GM23248 (cell line): Measurements from ENCODE around the gene TNFRSF1A. TPM values are rescaled to one million over a fixed set of nuclear protein-coding genes. Genes with fewer than 3 reads are reported as not detected.

ENCODE experiments used
- DNase-seq: peaks from one replicate; pipeline ENCODE4 v3.0.0-alpha.2; 2015
- H2AFZ ChIP-seq: fragments of 200-600 bp; sonication (generic); 2 replicates; pipeline ENCODE4 v1.6.1; 2016; ENCODE audit warnings: antibody characterized with exemption
- H3F3A ChIP-seq: fragments of 200-600 bp; sonication (generic); 2 replicates; pipeline ENCODE4 v1.6.1; 2016; ENCODE audit warnings: mild to moderate bottlenecking, antibody characterized with exemption, mixed run types; ENCODE audit not compliant: insufficient read depth
- H3K27ac ChIP-seq: fragments of 200-600 bp; sonication (generic); 2 replicates; pipeline ENCODE4 v1.5.1; 2016; ENCODE audit warnings: mild to moderate bottlenecking
- H3K27me3 ChIP-seq: fragments of 200-600 bp; sonication (generic); replicated peaks from 2 replicates; pipeline ENCODE4 v1.6.1; 2016; ENCODE audit warnings: mild to moderate bottlenecking; ENCODE audit not compliant: insufficient read depth
- H3K36me3 ChIP-seq: fragments of 200-600 bp; sonication (generic); 2 replicates; pipeline ENCODE4 v1.6.1; 2016; ENCODE audit warnings: low read depth, mild to moderate bottlenecking
- H3K4me1 ChIP-seq: fragments of 200-600 bp; sonication (generic); 2 replicates; pipeline ENCODE4 v1.6.1; 2016; ENCODE audit warnings: mild to moderate bottlenecking; ENCODE audit not compliant: insufficient read depth
- H3K4me2 ChIP-seq: fragments of 200-600 bp; sonication (generic); one replicate; pipeline ENCODE4 v1.6.1; 2016; ENCODE audit warnings: mild to moderate bottlenecking; ENCODE audit not compliant: unreplicated experiment
- H3K4me3 ChIP-seq: fragments of 200-600 bp; sonication (generic); 2 replicates; pipeline ENCODE4 v1.5.1; 2016; ENCODE audit warnings: mild to moderate bottlenecking
- H3K79me2 ChIP-seq: fragments of 200-600 bp; sonication (generic); 2 replicates; pipeline ENCODE4 v1.6.1; 2016; ENCODE audit warnings: mild to moderate bottlenecking; ENCODE audit not compliant: insufficient read depth
- H3K9ac ChIP-seq: fragments of 200-600 bp; sonication (generic); 2 replicates; pipeline ENCODE4 v1.6.1; 2016; ENCODE audit warnings: mild to moderate bottlenecking
- H3K9me2 ChIP-seq: fragments of 200-600 bp; sonication (generic); 2 replicates; pipeline ENCODE4 v1.6.1; 2016; ENCODE audit warnings: mixed run types, mild to moderate bottlenecking, moderate library complexity; ENCODE audit not compliant: insufficient read depth
- H3K9me3 ChIP-seq: fragments of 200-600 bp; sonication (generic); one replicate; pipeline ENCODE4 v1.6.1; 2017; ENCODE audit warnings: low read depth
- H4K20me1 ChIP-seq: fragments of 200-600 bp; sonication (generic); 2 replicates; pipeline ENCODE4 v1.6.0; 2016; ENCODE audit not compliant: insufficient read depth
- EZH2 ChIP-seq: fragments of 200-600 bp; sonication (generic); IDR thresholded peaks from 2 replicates; pipeline ENCODE4 v1.6.1; 2018; ENCODE audit warnings: antibody characterized with exemption, mild to moderate bottlenecking; ENCODE audit not compliant: insufficient read depth, poor library complexity, severe bottlenecking
- EZH2phosphoT487 ChIP-seq: fragments of 200-600 bp; sonication (generic); IDR thresholded peaks from 2 replicates; pipeline ENCODE4 v1.6.1; 2018; ENCODE audit warnings: antibody characterized with exemption, moderate library complexity, mild to moderate bottlenecking, low read depth; ENCODE audit not compliant: insufficient read depth
- WGBS, 2 experiments: methylation state at CpG; one replicate each; pipeline ENCODE4 v1.1.6; 2015 to 2017; ENCODE audit warnings: low lambda C conversion rate in 2 of 2, low coverage in 1 of 2; ENCODE audit errors: missing lambda C conversion rate in 2 of 2; 5-methylcytosine and 5-hydroxymethylcytosine counted together
- in situ Hi-C: fragments of 300-500 bp; cut with MboI; formaldehyde crosslinking; loops from 2 replicates; pipeline ENCODE4 v1.15.0; 2020
- polyA plus RNA-seq: library from polyadenylated mRNA; unstranded; fragments of >200 nt; fragmentation: Nextera tagmentation; extraction: Ambion mirVana; gene quantifications from 2 replicates; pipeline ENCODE4 v1.2.1, GENCODE V29; 2016
- total RNA-seq: library from RNA; depleted of rRNA; stranded (reverse); fragments of >200 nt; shearing (Covaris generic); gene quantifications from 2 replicates; pipeline ENCODE4 v1.2.3, GENCODE V29; 2014

The TNFRSF1A gene
- total and polyA plus RNA-seq, 2 experiments from 2014 or later: 183 to 343 TPM

- Histone ChIP-seq H3K4me3 (no peak overlapping the region), H3K36me3 (no peaks in the 10 kb centered on the region), H3K79me2 (no peaks in the 10 kb centered on the region), H3K9me3 (no peaks in the 10 kb centered on the region), H2AFZ (no peak overlapping the region), H3K9ac (no peak overlapping the region), H4K20me1 (no peaks in the 10 kb centered on the region), H3F3A (peaks cover 11% of the 10 kb centered on the region), H3K4me2 (no peak overlapping the region), H3K27me3 (no peaks in the 10 kb centered on the region), H3K27ac (no peak overlapping the region), H3K4me1 (peaks cover 27% of the 10 kb centered on the region), H3K9me2 (no peaks in the 10 kb centered on the region)
- 68 to 73% methylated on average over 4 of the region's 4 CpGs for WGBS, 2 experiments
- TF ChIP-seq EZH2phosphoT487: no peak
- TF ChIP-seq EZH2: no peak
- in situ Hi-C loops: no loop called here
- no peak for DNase-seq
Measured at GRCh38 chr12:6377667-6377994, 35.8 kb upstream of the TNFRSF1A start.

GRCh38 chr12:6376870-6377666 is 35.2 kb upstream of the TNFRSF1A start:
- in situ Hi-C loops: no loop called here
- Histone ChIP-seq H3K9ac (peak overlapping the region; percentile 52; the same call in 1 of the 2 replicates), H3K9me3 (no peaks in the 10 kb centered on the region), H3K9me2 (no peaks in the 10 kb centered on the region), H3K79me2 (no peaks in the 10 kb centered on the region), H3K36me3 (no peaks in the 10 kb centered on the region), H3K4me1 (peaks cover 33% of the 10 kb centered on the region), H4K20me1 (no peaks in the 10 kb centered on the region), H3K4me3 (no peak overlapping the region), H3F3A (peaks cover 17% of the 10 kb centered on the region), H3K27ac (peak overlapping the region; percentile 47), H3K4me2 (peak overlapping the region; percentile 65), H2AFZ (peak overlapping the region; percentile 80), H3K27me3 (no peaks in the 10 kb centered on the region)
- 78 to 79% methylated on average over 10 of the region's 10 CpGs for WGBS, 2 experiments
- no peak for DNase-seq
- no peak for TF ChIP-seq EZH2phosphoT487
- TF ChIP-seq EZH2: no peak

DNA sequence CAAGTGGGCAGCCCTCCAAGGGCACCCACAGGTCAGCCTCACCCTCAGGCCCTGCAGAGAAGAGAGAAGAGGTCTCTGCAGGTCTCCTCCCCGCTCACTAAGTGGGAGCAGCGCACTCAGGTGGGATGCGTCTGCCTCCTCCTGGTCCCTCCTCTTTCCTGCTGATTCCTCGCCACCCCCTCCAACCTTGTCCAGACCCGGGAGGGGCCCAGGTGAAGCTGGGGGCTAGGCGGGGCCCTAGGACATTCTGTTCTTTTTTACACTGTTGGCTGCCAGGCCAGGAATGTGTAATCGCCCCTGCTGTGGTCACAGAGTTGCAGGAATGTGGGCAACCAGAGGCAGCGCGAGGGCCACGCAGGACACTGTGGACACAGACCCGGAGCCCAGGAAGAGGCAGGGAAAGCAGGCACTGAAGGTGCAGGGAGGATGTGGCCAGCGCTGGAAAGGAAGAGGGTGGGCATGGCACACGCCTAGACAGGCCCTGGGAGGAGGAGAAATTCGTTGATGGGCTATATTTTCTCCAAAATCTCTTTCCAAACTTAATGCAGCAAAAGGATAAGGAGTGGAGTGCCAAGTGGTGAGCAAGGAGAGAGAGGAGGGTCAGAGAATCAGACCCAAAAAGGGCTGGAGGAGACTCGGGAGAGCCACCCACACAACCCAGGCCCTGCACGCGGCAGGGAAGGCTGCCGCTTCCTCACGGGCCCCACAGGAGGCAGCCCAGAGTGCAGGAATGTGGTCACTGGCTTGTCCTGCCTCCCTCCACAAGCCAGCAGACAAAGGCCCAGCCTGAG is 34.4 kb upstream of the TNFRSF1A start:
- no peak for TF ChIP-seq EZH2
- TF ChIP-seq EZH2phosphoT487: no peak
- no peaks in the 10 kb centered on the region for H3K9me2 ChIP-seq
- H3K4me3 ChIP-seq: no peak overlapping the region
- H3K27me3 ChIP-seq: no peaks in the 10 kb centered on the region
- H3K79me2 ChIP-seq: no peaks in the 10 kb centered on the region
- H3K36me3 ChIP-seq: no peaks in the 10 kb centered on the region
- DNase-seq: peak; percentile 85
- H3K4me1 ChIP-seq: peaks cover 38% of the 10 kb centered on the region
- H3K9me3 ChIP-seq: no peaks in the 10 kb centered on the region
- in situ Hi-C loops: no loop called here
- WGBS, 2 experiments: 45 to 48% methylated on average over 19 of the region's 19 CpGs
- peaks cover 22% of the 10 kb centered on the region for H3F3A ChIP-seq
- H3K4me2 ChIP-seq: peak overlapping the region; percentile 65
- H2AFZ ChIP-seq: peak overlapping the region; percentile 80
- H3K9ac ChIP-seq: peak overlapping the region; percentile 52; the same call in 1 of the 2 replicates
- no peaks in the 10 kb centered on the region for H4K20me1 ChIP-seq
- H3K27ac ChIP-seq: peak overlapping the region; percentile 47

GRCh38 chr12:6375269-6376078 is 33.6 kb upstream of the TNFRSF1A start, which contains the start of gene SCNN1A:
TSS of gene SCNN1A (minus strand) at chr12:6375563. CDS start at chr12:6374783, 780 bp downstream.
- Histone ChIP-seq H3K27me3 (no peaks in the 10 kb centered on the region), H3K79me2 (no peaks in the 10 kb centered on the region), H3K4me1 (peaks cover 44% of the 10 kb centered on the region), H3K9me2 (no peaks in the 10 kb centered on the region), H3K4me2 (peak within 1 kb of the TSS; percentile 37), H3K4me3 (no peak within 1 kb of the TSS), H4K20me1 (no peaks in the 10 kb centered on the region), H3F3A (peaks cover 22% of the 10 kb centered on the region), H3K36me3 (no peaks in the 10 kb centered on the region), H3K27ac (peak within 1 kb of the TSS; percentile 47), H2AFZ (peak within 1 kb of the TSS; percentile 80), H3K9ac (peak within 1 kb of the TSS; percentile 52; the same call in 1 of the 2 replicates), H3K9me3 (no peaks in the 10 kb centered on the region)
- DNase-seq: no peak
- no peak for TF ChIP-seq EZH2
- WGBS, 2 experiments: 82 to 96% methylated on average over 12 to 15 of the region's 15 CpGs
- in situ Hi-C loops: no loop called here
